ENCODE measurements around the gene TMEM14C. TPM values are rescaled to one million over a fixed set of nuclear protein-coding genes. Genes with fewer than 3 reads are reported as not detected.
"Not testable (repeated sequence)": the region's sequence is repeated elsewhere in the genome, so short reads cannot be mapped to it uniquely, and the experiment has no call there.

Gene TMEM14C
- total RNA-seq, 4 donors from 2014 or later, result 42.8 to 125 (median 69.2) TPM

DNA sequence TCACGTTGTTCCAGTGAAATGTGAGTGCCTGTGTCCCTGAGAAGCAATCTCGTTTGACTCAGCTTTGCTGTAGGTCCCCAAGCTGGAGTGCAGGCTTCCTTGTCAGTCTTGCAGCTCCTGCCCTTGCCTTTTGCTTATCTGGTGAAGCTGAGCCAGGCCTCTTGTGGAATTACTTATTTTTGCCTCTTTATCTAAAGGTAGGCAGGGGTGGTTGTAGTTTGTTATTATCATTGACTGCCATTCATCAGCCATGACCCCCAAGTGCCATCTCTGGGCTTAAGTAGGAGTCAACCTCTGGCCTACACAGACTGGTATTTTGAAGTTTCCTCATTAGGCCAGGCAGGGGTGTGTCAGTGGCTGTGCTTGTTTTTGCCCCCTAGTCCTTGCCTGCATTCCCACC lies 26.9 kb downstream of the TMEM14C start:
- WGBS, 2 donors, result 37 to 44% methylated on average over 2 of the region's 2 CpGs

DNA sequence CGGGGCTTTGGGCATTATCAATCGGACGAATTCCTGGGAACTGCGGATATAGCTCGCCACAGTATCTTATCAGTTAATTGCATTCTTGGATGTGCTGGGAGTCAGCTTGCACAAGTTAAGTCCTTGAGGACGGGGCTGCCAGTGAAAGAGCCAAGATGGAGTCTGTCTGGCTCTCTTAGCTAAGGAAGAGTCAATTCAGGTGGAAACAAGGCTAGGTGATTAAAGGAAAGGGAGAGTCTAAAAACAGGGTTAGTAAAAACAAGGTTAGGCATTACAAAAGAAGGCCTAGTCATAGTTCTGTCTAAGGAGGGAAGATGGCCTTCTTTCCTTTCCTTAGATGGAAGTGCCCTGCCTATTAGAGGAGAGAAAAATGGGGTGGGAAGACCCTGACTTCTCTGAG lies 27.7 kb downstream of the TMEM14C start:
- H3K27ac ChIP-seq; H3K9me3 ChIP-seq; DNase-seq; intact Hi-C loops (cut with DNase I); H3K27me3 ChIP-seq; H3K4me3 ChIP-seq: not testable (repeated sequence)
- peaks cover 0 to 51% (median 7%) of the 10 kb centered on the region in 3 donors for H3K36me3 ChIP-seq
- H3K4me1 ChIP-seq, result peaks cover 22 to 46% (median 24%) of the 10 kb centered on the region in 3 donors
- 78 to 82% methylated on average over 6 of the region's 6 CpGs for WGBS, 2 donors

More for the DNA sequence above, 26.9 kb downstream of the TMEM14C start:
- Histone ChIP-seq H3K36me3 (peaks cover 0 to 43% (median 2%) of the 10 kb centered on the region in 3 donors), H3K9me3 (no peaks in the 10 kb centered on the region), H3K4me1 (peaks cover 22 to 46% (median 24%) of the 10 kb centered on the region in 3 donors), H3K27ac (no peak overlapping the region), H3K27me3 (no peaks in the 10 kb centered on the region), H3K4me3 (no peak overlapping the region)
- TF ChIP-seq, protein P1, sequence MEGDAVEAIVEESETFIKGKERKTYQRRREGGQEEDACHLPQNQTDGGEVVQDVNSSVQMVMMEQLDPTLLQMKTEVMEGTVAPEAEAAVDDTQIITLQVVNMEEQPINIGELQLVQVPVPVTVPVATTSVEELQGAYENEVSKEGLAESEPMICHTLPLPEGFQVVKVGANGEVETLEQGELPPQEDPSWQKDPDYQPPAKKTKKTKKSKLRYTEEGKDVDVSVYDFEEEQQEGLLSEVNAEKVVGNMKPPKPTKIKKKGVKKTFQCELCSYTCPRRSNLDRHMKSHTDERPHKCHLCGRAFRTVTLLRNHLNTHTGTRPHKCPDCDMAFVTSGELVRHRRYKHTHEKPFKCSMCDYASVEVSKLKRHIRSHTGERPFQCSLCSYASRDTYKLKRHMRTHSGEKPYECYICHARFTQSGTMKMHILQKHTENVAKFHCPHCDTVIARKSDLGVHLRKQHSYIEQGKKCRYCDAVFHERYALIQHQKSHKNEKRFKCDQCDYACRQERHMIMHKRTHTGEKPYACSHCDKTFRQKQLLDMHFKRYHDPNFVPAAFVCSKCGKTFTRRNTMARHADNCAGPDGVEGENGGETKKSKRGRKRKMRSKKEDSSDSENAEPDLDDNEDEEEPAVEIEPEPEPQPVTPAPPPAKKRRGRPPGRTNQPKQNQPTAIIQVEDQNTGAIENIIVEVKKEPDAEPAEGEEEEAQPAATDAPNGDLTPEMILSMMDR (IDR thresholded peaks at IDR 0.05), result no peak
- no peak for TF ChIP-seq POLR2A (IDR thresholded peaks at IDR 0.05)
- intact Hi-C loops (cut with DNase I), result no loop called here
- DNase-seq, result no peak

DNA sequence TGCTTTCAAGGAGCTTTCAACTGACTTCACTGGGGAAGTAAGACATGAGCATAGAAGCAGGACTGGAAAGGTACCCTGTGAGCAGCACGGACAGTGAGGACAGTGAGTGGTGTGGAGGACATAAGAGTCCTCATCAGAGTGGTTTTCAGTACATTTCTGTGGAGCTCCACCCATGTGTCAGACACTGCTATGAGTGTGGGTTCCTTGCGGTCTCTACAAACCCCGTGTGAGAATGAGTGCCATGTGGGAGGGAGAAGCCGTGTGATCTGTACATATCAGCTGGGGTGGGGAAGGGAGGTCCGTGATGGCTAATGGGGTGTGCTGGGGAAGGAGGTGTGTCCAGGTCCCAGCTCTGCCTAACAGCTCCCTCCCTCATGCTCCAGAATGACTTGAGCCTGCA lies 28.9 kb downstream of the TMEM14C start:
- H3K4me3 ChIP-seq; H3K27ac ChIP-seq; intact Hi-C loops (cut with DNase I); H3K27me3 ChIP-seq; H3K9me3 ChIP-seq; DNase-seq: not testable (repeated sequence)
- Histone ChIP-seq H3K36me3 (peaks cover 0 to 63% (median 7%) of the 10 kb centered on the region in 3 donors), H3K4me1 (peaks cover 22 to 43% (median 23%) of the 10 kb centered on the region in 3 donors)
- 78 to 89% methylated on average over 5 of the region's 5 CpGs for WGBS, 2 donors

DNA sequence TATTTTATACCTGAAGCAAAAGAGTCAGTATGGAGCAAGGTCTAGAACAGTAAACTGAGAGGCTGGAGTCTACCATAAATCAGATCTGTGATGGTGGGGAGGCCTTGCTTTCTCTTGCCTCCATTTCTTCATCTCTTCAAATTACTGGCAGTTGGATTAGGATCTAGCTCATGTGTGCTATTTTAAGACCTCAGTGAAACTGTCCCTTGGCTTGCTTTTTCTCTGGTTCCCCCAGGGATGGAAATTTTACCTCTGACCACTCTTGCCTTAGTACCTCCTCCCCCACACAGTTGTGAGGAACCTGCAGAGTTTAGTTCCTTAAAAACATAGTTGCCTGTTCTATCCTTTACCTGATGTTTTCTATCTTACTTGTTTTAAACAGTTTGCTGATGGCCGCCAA lies 33.2 kb downstream of the TMEM14C start:
- intact Hi-C loops (cut with DNase I), result no loop called here
- Histone ChIP-seq H3K9me3 (no peaks in the 10 kb centered on the region), H3K4me1 (peaks cover 3 to 30% (median 13%) of the 10 kb centered on the region in 3 donors), H3K27me3 (no peaks in the 10 kb centered on the region), H3K4me3 (no peak overlapping the region), H3K27ac (no peak overlapping the region), H3K36me3 (peaks cover 0 to 75% (median 7%) of the 10 kb centered on the region in 3 donors)
- no peak for DNase-seq
- WGBS, 2 donors, result 80 to 90% methylated on average over 1 of the region's 1 CpG
- TF ChIP-seq POLR2A (IDR thresholded peaks at IDR 0.05), result no peak
- TF ChIP-seq, protein P1 (IDR thresholded peaks at IDR 0.05), result no peak

DNA sequence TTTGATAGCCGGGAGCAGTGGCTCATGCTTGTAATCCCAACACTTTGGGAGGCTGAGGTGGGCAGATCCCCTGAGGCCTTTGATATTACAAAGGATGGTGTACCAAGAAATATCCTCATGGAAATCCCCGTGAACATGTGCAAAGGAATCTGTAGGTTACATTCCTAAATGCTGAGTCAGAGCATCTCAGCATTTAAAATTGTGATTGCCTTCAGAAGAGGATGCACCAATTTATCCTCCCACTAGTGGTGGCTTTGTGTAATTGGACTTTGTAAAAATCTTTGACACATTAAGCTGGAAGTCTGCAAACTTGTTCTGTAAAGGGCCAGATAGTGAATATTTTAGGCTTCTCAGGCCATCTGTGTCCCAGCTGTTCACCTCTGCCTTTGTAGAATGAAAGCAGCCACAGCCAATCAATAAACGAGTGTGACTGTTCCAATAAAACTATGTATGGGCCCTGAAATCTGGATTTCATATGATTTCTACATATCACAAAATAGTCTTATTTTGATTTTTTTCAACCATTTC lies 36.5 kb downstream of the TMEM14C start:
- no peak for DNase-seq
- Histone ChIP-seq H3K27me3 (no peaks in the 10 kb centered on the region), H3K27ac (peak overlapping the region; percentile 74 to 84 (median 82)), H3K36me3 (peaks cover 0 to 43% (median 7%) of the 10 kb centered on the region in 3 donors), H3K9me3 (no peaks in the 10 kb centered on the region), H3K4me3 (no peak overlapping the region), H3K4me1 (peaks cover 3 to 37% (median 13%) of the 10 kb centered on the region in 3 donors)
- intact Hi-C loops (cut with DNase I), result no loop called here
- TF ChIP-seq POLR2A (IDR thresholded peaks at IDR 0.05), result no peak
- TF ChIP-seq, protein P1 (IDR thresholded peaks at IDR 0.05), result peak in 5 of 6 experiments; percentile 43 to 83 (median 54)
- WGBS, 2 donors, result 18 to 21% methylated on average over 2 to 3 of the region's 3 CpGs

DNA sequence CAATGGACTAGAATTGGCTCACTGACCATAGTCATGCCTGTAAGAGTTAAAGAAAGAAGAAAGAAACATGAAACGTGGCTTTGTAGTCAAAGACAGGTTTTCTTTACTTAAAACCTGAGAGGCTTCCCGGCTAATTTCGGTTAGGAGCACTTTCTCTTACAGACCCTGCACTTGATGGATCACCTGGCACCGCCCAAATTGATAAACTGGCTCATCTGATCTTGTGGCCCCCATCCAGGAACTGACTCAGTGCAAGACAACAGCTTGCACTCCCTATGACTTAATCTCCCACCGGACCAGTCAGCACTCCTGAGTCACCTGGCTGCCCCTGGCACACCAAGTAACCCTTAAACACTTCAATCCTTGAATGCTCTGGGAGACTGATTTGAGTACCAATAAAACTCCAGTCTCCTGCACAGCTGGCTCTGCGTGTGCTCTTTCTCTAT lies 37.0 kb downstream of the TMEM14C start:
- H3K27me3 ChIP-seq, result no peaks in the 10 kb centered on the region
- H3K9me3 ChIP-seq, result no peaks in the 10 kb centered on the region
- 34 to 39% methylated on average over 6 of the region's 6 CpGs for WGBS, 2 donors
- peak overlapping the region; percentile 74 to 84 (median 82) for H3K27ac ChIP-seq
- H3K4me1 ChIP-seq, result peaks cover 3 to 37% (median 13%) of the 10 kb centered on the region in 3 donors
- intact Hi-C loops (cut with DNase I), result no loop called here
- DNase-seq, result no peak
- no peak for TF ChIP-seq POLR2A (IDR thresholded peaks at IDR 0.05)
- TF ChIP-seq, protein P1 (IDR thresholded peaks at IDR 0.05), result no peak
- H3K4me3 ChIP-seq, result no peak overlapping the region
- peaks cover 0 to 37% (median 3%) of the 10 kb centered on the region in 3 donors for H3K36me3 ChIP-seq
